GM03348 (cell line): ENCODE results near the gene GMPR.

Experiments used
- DNase-seq: peaks from one replicate; pipeline ENCODE4 v3.0.0; 2012; ENCODE audit warnings: low spot score

Gene GMPR

GRCh38 chr6:16238057-16238962, at the start of gene GMPR:
GMPR (plus strand) TSS chr6:16238587; CDS start chr6:16238694, 107 bp downstream.
- peak; percentile 95 for DNase-seq

GRCh38 chr6:16190214-16190613, 48.2 kb upstream of the GMPR start:
- no peak for DNase-seq

DNA sequence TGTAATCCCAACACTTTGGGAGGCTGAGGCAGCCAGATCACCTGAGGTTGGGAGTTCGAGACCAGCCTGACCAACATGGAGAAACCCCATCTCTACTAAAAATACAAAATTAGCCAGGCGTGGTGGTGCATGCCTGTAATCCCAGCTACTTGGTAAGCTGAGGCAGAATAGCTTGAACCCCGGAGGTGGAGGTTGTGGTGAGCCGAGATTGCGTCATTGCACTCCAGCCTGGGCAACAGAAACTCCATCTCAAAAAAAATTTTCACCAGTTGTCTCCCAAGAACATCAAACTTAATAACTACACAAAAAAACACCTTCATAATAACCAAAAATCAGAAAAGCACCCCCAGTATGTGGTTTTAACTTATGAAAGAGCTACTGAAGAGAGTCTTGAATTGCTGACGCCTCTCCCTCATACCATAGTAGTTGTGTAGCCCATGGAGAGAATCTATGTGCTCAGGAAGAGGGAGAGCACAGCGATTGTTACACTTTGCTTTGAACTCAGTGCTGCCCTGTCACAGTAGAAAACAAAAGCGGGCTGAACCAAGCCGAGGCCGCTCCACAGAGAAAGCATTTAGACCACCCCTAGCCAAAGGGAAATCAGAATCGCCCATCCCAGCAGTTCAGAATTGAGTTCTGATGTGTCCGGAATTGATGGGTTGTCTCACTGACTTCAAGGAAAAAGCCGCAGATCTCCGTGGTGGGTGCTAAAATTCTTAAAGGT, 42.0 kb upstream of the GMPR start:
- no peak for DNase-seq

DNA sequence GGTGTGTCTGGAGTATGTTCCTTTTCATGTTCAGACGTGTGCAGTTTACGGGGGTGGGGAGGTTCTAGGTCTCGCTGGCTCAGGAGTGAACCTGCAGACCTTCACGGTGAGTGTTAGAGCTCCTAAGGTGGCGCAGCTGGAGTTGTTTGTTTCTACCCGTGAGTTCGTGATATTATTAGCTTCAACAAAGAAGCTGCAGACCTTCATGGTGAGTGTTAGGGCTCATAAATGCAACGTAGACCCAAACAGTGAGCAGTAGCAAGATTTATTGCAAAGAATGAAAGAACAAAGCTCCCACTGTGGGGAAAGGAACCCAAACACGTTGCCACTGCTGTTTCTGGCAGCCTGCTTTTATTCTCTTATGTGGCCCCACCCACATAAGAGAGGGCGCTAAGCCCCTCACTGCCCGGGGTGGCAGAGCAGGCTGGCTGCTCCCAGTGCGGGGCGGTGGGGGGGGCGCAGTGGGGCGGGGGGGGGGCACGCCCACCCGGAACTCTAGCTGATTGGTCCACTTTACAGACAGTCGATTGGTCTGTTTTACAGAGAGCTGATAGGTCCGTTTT, 41.3 kb upstream of the GMPR start:
- DNase-seq = no peak

GRCh38 chr6:16198061-16198705, 40.2 kb upstream of the GMPR start:
- no peak for DNase-seq

GRCh38 chr6:16199804-16200203, 38.6 kb upstream of the GMPR start:
- no peak for DNase-seq

DNA sequence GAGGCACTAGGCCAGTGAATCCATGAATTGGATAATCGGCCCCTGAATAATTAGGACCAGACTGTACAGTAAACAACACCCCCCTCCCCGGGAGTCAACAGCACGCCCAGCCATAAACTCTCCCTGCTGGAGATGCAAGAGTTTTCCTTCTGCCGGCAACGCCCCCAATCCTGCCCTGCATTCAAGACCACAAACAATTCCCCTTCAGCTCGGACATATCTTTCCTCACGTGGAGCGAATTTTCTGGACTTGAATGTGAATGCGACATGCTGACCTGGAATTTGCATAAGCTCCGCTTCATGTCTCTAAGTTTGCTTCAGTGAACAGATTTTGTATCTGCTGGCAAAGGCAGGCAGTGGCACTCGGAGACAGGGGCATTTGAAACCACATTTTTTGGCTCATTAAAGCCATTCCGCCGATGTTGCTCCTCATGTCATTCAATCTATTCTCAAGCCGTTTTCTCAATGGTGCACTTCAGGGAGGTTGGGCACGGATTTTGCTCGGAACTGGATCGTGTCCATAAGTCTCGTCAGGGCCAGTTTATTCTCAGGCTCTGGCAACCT, 38.0 kb upstream of the GMPR start:
- DNase-seq = peak; percentile 56

- DNase-seq = no peak
Measured at GRCh38 chr6:16201706-16202105, 36.7 kb upstream of the GMPR start.

GRCh38 chr6:16204653-16205376, 33.6 kb upstream of the GMPR start:
- DNase-seq = no peak

DNA sequence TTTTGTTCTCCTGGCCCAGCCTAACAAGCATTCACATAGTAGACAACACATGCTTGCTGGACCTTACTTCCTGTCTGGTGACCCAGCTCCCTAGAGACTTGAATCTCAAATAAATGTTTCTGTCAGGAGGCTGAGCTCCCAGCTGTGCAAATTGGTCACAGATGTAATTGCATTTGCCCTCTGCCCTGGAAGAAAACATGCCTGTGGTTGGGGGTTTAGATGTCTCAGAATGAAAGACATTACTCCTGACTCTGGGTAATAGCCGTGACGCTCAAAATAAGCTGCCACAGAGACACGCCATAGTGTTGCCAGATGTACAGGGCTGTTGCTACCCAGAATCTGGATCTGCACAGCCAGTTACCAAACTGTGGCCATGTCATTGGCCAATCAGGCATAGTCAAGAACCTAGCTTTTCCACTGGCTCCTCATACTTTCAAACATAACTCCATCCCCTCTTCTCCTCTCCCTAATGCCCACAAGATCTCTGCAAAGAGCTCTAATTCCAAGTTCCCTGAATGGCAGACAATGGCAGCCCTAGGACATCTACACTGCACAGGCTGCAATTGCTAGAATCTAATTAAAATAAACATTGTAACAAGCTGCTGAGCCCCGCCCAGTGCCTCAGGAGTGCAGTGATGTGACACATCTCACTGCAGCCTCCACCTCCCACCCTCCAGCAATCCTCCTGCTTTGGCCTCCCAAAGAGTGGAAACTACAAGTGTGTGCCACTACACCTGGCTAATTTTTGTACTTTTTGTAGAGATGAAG, 32.8 kb upstream of the GMPR start:
- DNase-seq = peak; percentile 84

- DNase-seq = peak; percentile 84
Measured at GRCh38 chr6:16206595-16207037, 31.8 kb upstream of the GMPR start.

DNA sequence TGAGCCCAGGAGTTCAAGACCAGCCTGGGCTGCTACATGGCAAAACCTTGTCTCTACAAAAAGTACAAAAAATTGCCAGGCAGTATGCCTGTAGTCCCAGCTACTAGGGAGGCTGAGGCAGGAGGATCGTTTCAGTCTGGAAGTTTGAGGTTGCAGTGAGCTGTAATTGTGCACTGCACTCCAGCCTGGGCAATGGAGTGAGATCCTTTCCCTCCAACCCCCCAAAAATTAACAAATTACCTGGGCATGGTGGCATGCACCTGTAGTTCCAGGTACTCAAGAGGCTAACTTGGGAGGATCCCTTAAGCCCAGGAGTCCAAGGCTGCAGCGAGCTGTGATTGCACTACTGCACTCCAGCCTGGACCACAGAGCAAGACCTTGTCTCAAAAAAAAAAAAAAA, 29.4 kb upstream of the GMPR start:
- DNase-seq = no peak

DNA sequence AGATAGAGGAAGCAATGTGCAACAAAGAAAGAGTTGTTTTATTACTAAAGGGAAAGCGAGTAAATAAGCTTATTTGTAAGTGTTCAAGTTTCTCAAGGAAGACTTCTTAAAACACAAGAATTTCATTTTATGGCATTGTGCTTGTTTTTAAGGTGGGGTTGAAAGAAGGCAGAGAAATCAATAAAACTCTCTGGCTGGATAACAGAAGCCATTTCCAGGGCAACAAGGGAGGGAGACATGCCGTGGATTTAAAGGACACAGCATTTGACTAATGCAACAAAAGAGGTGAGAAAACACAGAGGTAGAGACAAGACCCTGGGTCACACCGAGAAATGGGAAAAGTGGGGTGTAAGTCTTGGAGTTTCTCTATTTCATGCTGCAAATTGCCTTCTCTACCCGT, 28.8 kb upstream of the GMPR start:
- no peak for DNase-seq

- no peak for DNase-seq
Measured at GRCh38 chr6:16212276-16212675, 26.1 kb upstream of the GMPR start.

DNA sequence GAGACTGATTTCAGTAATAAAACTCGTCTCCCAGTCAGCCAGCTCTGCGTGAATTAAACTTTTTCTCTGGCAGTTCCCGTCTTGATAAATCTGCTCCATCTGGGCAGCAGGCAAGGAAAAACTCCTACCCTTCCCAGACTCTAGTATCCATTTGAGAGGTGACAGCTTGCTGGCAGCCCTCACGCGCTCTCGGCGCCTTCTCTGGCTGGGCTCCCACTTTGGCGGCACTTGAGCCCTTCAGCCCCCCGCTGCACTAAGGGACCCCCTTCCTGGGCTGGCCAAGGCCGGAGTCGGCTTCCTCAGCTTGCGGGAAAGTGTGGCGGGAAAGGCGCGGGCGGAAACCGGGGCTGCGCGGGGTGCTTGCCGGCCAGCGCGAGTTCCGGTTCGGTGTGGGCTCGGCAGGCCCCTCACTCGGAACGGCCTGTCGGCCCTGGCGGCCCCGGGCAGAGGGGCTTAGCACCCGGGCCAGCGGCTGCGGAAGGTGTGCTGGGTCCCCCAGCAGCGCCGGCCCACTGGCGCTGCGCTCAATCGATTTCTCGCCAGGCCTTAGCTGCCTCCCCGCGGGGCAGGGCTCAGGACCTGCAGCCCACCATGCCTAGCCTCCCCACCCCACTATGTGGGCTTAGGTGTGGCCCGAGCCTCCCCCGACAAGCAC, 21.8 kb upstream of the GMPR start:
- no peak for DNase-seq

DNA sequence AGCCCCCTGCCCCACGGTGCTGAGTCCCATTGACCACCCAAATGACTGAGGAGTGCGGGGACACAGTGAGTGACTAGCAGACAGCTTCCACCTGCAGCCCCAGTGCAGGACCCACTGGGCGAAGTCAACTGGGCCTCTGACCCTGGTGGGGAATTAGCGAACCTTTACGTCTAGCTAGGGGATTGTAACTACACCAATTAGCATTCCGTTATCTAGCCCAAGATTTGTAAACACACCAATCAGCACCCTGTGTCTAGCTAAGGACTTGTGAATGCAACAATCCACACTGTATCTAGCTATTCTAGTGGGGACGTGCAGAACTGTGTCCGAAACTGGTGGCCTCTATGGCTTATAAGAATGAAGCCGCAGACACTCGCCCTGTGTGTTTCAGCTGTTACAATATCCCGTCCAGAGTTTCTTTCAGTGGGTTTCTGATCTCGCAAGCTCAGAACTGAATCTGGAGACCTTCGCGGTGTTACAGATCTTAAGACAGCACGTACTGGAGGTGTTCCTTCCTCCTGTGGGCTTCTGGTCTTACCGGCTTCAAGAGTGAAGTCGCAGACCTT, 21.1 kb upstream of the GMPR start:
- DNase-seq = no peak

GRCh38 chr6:16222826-16223225, 15.6 kb upstream of the GMPR start:
- DNase-seq = no peak

- no peak for DNase-seq
Measured at GRCh38 chr6:16223362-16223761, 15.0 kb upstream of the GMPR start.

GRCh38 chr6:16224409-16224808, 14.0 kb upstream of the GMPR start:
- DNase-seq = no peak
